Right atrium auricular region (tissue), 2 donors: ENCODE results near the gene PPP2R1B. TPM values are rescaled to one million over a fixed set of nuclear protein-coding genes. Genes with fewer than 3 reads are reported as not detected.

Experiments
- DNase-seq: peaks from one replicate; pipeline ENCODE4 v3.0.0-alpha.2; 2019; ENCODE audit warnings: low spot score
- H3K27ac ChIP-seq, 2 donors: fragments of 200-600 bp; sonication (generic); 1 replicate in 1 of 2; 2 replicates in 1 of 2; pipeline ENCODE4 v1.5.1; 2016 to 2019
- H3K27me3 ChIP-seq, 2 donors: fragments of 200-600 bp; sonication (generic); one replicate each; pipeline versions ENCODE4 v1.5.1 to v1.6.0; 2017 to 2019
- H3K36me3 ChIP-seq: fragments of 200-600 bp; sonication (generic); one replicate; pipeline ENCODE4 v1.5.1; 2016
- H3K4me1 ChIP-seq, 2 donors: fragments of 200-600 bp; sonication (generic); one replicate each; pipeline versions ENCODE4 v1.5.1 to v1.6.0; 2017 to 2019
- H3K4me3 ChIP-seq, 2 donors: fragments of 200-600 bp; sonication (generic); 1 replicate in 1 of 2; 2 replicates in 1 of 2; pipeline ENCODE4 v1.5.1; 2017 to 2019; ENCODE audit warnings: mild to moderate bottlenecking in 1 of 2, moderate library complexity in 1 of 2
- H3K9me3 ChIP-seq, 2 donors: fragments of 200-600 bp; sonication (generic); one replicate each; pipeline ENCODE4 v1.5.1; 2019
- CTCF ChIP-seq, 2 donors: fragments of 200-600 bp; sonication (generic); IDR thresholded peaks; one replicate each; pipeline ENCODE4 v1.5.1; 2019; ENCODE audit warnings: antibody characterized with exemption in 2 of 2
- total RNA-seq, 2 donors: library from RNA; depleted of rRNA; stranded (reverse); fragments of >200 nt; gene quantifications; one replicate each; pipeline ENCODE4 v1.1.0, GENCODE V29; 2016

The PPP2R1B gene
- total RNA-seq, 2 donors from 2014 or later, result 6.5 to 13.2 TPM

GRCh38 chr11:111680486-111681175 lies 85.6 kb downstream of the PPP2R1B start:
- Histone ChIP-seq H3K36me3 (peaks cover 6% of the 10 kb centered on the region), H3K27ac (no peak overlapping the region), H3K27me3 (no peaks in the 10 kb centered on the region), H3K9me3 (no peaks in the 10 kb centered on the region), H3K4me1 (peaks cover 0 to 15% of the 10 kb centered on the region in 2 donors), H3K4me3 (no peak overlapping the region)
- DNase-seq, result no peak
- no peak for TF ChIP-seq CTCF (IDR thresholded peaks at IDR 0.05)

Other genes with a start within 250 kb of the PPP2R1B start
- gene LAYN, start 225.7 kb downstream of the PPP2R1B start, total RNA-seq, result 10 to 100 TPM in 1 of 2 donors, 1 to 10 TPM in 1; 5.9 to 12.3 TPM
- 10 to 100 TPM; 23.5 to 28.0 TPM for gene SIK2, start 163.9 kb downstream of the PPP2R1B start, total RNA-seq
- 10 to 100 TPM; 22.2 to 32.4 TPM for gene ALG9, start 105.2 kb upstream of the PPP2R1B start, total RNA-seq
- 1 to 10 TPM in 1 of 2 donors, under 1 TPM in 1; 0.90 to 2.0 TPM for gene FDXACB1, start 112.8 kb upstream of the PPP2R1B start, total RNA-seq
- gene CFAP68, start 113.2 kb upstream of the PPP2R1B start, total RNA-seq, result 10 to 100 TPM; 27.7 to 40.9 TPM
- gene CRYAB, start 145.4 kb upstream of the PPP2R1B start, total RNA-seq, result 1,000 to 10,000 TPM; 2,961 to 3,608 TPM
- gene HSPB2, start 146.3 kb upstream of the PPP2R1B start, total RNA-seq, result 10 to 100 TPM in 1 of 2 donors, 1 to 10 TPM in 1; 5.5 to 13.0 TPM
- 1 to 10 TPM; 1.5 to 8.3 TPM for gene C11orf52, start 152.5 kb upstream of the PPP2R1B start, total RNA-seq
- 10 to 100 TPM; 25.7 to 50.9 TPM for gene DIXDC1, start 171.0 kb upstream of the PPP2R1B start, total RNA-seq